ENCODE data around the gene RP9.

The RP9 gene

GRCh38 chr7:33109005-33109757 lies at the start of gene RP9:
TSS of gene RP9 (minus strand) at chr7:33109404. CDS start at chr7:33109372, 32 bp downstream.
- no peak for TF ChIP-seq ZNF274 (IDR thresholded peaks at IDR 0.05; ENCODE audit: low read depth, low read length)
- peak within 1 kb of the TSS; percentile 97 for H3K4me3 ChIP-seq (ENCODE audit: low read length)

GRCh38 chr7:33157781-33158180 lies 48.6 kb upstream of the RP9 start:
- no peak overlapping the region for H3K4me3 ChIP-seq (ENCODE audit: low read length)
- TF ChIP-seq ZNF274 (IDR thresholded peaks at IDR 0.05; ENCODE audit: low read depth, low read length) = no peak

GRCh38 chr7:33157311-33157710 lies 48.1 kb upstream of the RP9 start:
- no peak overlapping the region for H3K4me3 ChIP-seq (ENCODE audit: low read length)
- no peak for TF ChIP-seq ZNF274 (IDR thresholded peaks at IDR 0.05; ENCODE audit: low read depth, low read length)

DNA sequence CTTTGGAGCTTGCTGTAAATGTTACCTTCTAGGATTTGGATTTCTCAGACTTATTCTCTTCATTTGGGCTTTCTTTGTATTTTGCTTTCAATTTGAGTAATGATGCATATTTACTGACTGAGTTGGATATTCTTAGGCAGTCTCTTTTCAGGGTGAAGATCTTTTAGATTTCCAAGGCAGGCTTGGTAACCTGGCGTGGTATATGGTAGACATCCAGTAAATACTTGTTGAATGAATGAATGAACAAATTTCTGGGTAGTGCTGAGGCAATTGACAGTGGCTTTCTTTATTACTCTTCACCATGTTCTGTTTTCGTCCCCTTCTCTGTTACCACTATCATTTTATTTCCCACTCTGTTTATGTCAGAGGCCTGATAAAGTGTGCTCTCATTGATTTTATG lies 47.2 kb upstream of the RP9 start:
- no peak overlapping the region for H3K4me3 ChIP-seq (ENCODE audit: low read length)
- no peak for TF ChIP-seq ZNF274 (IDR thresholded peaks at IDR 0.05; ENCODE audit: low read depth, low read length)

- no peak overlapping the region for H3K4me3 ChIP-seq (ENCODE audit: low read length)
- TF ChIP-seq ZNF274 (IDR thresholded peaks at IDR 0.05; ENCODE audit: low read depth, low read length) = no peak
Observed at GRCh38 chr7:33155811-33156210, 46.6 kb upstream of the RP9 start.

GRCh38 chr7:33152087-33152486 lies 42.9 kb upstream of the RP9 start:
- no peak for TF ChIP-seq ZNF274 (IDR thresholded peaks at IDR 0.05; ENCODE audit: low read depth, low read length)
- H3K4me3 ChIP-seq (ENCODE audit: low read length) = no peak overlapping the region

- no peak for TF ChIP-seq ZNF274 (IDR thresholded peaks at IDR 0.05; ENCODE audit: low read depth, low read length)
- no peak overlapping the region for H3K4me3 ChIP-seq (ENCODE audit: low read length)
Observed at GRCh38 chr7:33145156-33145555, 36.0 kb upstream of the RP9 start.

- no peak overlapping the region for H3K4me3 ChIP-seq (ENCODE audit: low read length)
- no peak for TF ChIP-seq ZNF274 (IDR thresholded peaks at IDR 0.05; ENCODE audit: low read depth, low read length)
Observed at GRCh38 chr7:33143996-33144718, 35.0 kb upstream of the RP9 start.

- no peak overlapping the region for H3K4me3 ChIP-seq (ENCODE audit: low read length)
- no peak for TF ChIP-seq ZNF274 (IDR thresholded peaks at IDR 0.05; ENCODE audit: low read depth, low read length)
Observed at GRCh38 chr7:33142585-33142984, 33.4 kb upstream of the RP9 start.

- H3K4me3 ChIP-seq (ENCODE audit: low read length) = no peak overlapping the region
- no peak for TF ChIP-seq ZNF274 (IDR thresholded peaks at IDR 0.05; ENCODE audit: low read depth, low read length)
Observed at GRCh38 chr7:33137103-33137502, 27.9 kb upstream of the RP9 start.

DNA sequence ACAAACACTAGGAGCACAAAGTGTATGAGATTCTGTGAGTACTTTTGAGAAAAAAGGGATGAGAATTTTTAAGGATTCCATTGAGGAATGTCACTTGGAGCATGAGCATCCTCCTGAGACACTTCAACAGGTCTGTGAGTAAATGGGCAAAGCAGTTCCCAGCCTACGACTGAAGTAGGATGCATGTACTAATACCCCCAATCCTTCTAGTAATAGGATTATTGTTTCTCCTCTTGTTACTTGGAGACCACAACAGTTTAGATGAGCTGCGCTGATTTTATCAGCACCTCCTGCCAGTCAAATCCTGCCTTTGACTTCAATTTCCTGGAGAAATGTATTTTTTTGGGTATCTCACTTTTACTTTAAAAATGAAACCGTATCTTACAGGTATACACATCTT lies 21.0 kb upstream of the RP9 start:
- no peak for TF ChIP-seq ZNF274 (IDR thresholded peaks at IDR 0.05; ENCODE audit: low read depth, low read length)
- H3K4me3 ChIP-seq (ENCODE audit: low read length) = peak overlapping the region; percentile 90

GRCh38 chr7:33129806-33130153 lies 20.6 kb upstream of the RP9 start:
- no peak for TF ChIP-seq ZNF274 (IDR thresholded peaks at IDR 0.05; ENCODE audit: low read depth, low read length)
- H3K4me3 ChIP-seq (ENCODE audit: low read length) = peak overlapping the region; percentile 90

- peak within 1 kb of the TSS; percentile 90 for H3K4me3 ChIP-seq (ENCODE audit: low read length)
- TF ChIP-seq ZNF274 (IDR thresholded peaks at IDR 0.05; ENCODE audit: low read depth, low read length) = no peak
Observed at GRCh38 chr7:33128990-33129805, 20.0 kb upstream of the RP9 start, which contains the start of gene BBS9. TSS of gene BBS9 (plus strand) at chr7:33129564. CDS start at chr7:33146253, 16,689 bp downstream.

DNA sequence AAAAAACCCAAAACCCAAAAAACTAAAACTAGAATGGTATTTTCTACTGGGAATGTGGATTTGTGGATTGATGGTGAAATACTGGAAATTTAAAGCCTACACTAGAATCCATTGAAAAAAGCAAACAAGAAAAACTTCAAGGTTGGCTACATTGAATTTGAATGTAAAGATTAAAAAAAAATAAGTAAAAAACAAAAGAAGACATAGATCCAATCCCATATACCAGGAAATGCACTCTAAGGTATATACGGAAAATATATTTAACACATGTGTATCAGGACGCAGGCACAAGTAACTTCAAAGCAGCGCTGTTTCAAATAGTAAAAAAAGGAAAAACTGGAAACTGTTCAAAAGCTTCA lies 19.4 kb upstream of the RP9 start:
- no peak for TF ChIP-seq ZNF274 (IDR thresholded peaks at IDR 0.05; ENCODE audit: low read depth, low read length)
- peak overlapping the region; percentile 90 for H3K4me3 ChIP-seq (ENCODE audit: low read length)

Data from GM08714 (cell line).